GM19397 (cell line): ENCODE data around the gene AKT3.
"Not testable (repeated sequence)": the region's sequence is repeated elsewhere in the genome, so short reads cannot be mapped to it uniquely, and the experiment has no call there.

Experiments
- ATAC-seq: cut with Tn5 transposase; IDR thresholded peaks from one replicate; pipeline ENCODE4 v1.9.1; 2021; ENCODE audit warnings: mild to moderate bottlenecking, moderate library complexity; ENCODE audit not compliant: unreplicated experiment

Gene AKT3

DNA sequence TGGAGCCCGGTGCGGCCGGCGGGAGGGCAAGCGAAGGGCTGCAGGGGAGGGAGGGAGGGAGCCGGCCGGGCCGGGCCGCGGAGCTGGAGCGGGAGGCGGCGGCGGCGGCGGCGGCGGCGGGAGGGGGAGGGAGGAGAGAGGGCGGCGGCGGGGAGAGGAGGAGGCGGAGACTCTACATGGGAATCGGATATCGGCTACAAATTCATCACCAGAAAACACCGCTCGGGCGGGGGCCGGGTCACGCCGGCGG, at the start of gene AKT3:
AKT3 (minus strand) TSS at position 42 of the 250 bp plus-strand sequence. CDS start 7,073 bp downstream, outside the sequence.
- peak; percentile 57 for ATAC-seq

DNA sequence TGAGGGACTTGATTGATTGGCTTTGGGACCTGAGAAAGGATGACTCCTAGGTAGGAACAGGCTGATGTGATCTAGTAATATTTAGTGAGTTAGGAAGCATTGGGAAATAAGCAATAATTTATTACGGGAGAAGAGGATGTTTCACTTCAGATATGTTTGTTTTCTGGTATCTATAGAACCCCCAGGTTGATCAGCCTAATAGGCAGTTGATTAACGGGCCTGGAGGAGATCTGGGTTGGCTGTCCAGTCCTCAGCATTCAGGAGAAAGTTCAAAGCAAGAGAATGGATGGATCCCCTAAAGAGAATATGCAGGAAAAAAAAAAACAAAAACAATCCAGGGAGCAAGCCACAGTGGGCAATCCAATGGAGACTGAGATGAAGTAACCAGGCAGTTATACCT, 48.2 kb upstream of the AKT3 start:
- no peak for ATAC-seq

DNA sequence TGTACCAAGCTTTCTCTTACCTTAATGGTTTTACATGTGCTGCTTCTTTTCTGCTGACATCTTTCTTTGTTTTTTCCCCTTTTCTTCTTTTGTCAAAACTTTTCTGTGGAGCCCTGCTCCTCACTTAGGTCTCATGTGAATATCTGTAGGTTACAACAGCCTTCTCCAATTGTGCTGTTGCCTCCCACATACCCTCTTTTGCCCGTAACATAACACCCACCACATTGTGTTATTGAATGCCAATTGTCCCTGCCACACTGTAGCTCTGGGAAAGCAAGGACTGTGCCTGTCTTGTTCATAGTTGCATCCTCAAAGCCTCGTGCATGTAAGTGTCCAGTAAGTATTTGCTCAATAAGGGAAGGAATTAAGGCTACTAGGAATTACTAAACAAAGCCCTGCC, 46.3 kb upstream of the AKT3 start:
- ATAC-seq: no peak

DNA sequence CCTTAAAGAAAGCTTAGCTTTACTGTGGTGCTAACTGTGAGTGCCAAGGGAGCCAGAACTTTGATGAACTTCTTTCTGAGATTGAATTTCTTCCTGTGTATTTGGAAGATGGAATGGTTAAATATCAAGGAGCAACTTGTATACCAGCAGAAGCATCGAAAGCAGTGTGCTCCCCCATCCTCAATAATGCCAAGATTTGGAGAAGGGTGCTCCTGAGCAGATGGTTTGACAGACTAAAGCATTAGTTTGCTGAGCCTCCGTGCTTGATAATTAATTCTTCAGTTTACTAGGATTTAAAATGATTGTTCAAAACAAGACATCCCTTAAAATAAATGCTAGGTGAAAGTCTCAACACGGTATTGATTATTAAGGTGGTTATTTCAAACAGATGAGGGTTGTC, 42.4 kb upstream of the AKT3 start:
- ATAC-seq: no peak

DNA sequence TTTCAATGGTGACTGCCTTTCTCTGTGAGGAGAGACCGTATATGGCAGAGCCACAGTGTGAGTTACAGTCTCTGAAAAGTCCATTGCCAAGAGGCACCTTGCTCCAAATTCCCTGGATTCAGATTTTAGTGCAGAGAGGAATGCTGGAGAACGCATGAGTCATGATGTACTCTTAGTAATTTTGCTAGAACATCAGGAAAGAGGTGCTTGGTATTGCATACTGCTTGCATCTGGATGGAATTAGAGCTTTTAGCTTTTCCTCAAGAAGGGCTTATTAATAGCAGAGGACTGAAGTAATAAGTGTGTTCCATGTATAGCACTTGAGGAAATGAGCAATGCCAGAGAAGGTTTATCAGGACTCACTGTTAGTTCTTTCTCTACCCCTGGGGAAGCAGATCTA, 40.5 kb upstream of the AKT3 start:
- ATAC-seq: no peak

DNA sequence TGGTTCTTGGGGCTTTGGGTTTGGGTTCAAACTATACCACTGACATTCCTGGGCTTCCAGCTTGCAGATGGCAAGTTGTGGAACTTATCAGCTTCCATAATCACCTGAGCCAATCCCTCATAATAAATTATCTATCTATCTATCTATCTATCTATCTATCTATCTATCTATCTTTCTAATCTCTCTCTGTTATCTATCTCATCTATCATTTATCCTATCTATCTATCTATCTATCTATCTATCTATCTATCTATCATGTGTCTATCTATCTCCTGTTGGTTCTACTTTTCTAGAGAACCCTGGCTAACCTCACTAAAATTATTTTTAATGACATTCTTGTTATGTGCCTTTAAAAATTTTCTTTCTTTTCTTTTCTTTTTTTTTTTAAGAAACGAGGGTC, 35.8 kb upstream of the AKT3 start:
- no peak for ATAC-seq

DNA sequence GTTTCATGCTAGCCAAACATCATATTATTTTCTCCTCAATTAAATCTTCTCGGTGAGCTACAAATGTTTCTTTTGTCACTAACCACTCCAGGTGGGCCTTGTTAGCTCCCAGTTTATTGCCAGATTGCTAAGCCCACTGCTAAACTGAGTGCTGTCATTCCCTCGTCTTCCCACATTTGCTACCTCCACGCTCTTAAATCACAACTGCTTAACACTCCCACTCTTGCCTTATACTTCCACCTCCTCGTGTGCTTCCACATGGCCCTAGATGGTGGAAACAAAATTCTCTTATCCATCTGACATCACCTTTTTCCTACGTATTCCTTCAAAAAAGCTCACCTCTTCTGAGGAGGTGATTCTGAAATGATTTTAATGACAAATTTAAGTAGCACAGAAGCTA, 34.6 kb upstream of the AKT3 start:
- ATAC-seq: no peak

DNA sequence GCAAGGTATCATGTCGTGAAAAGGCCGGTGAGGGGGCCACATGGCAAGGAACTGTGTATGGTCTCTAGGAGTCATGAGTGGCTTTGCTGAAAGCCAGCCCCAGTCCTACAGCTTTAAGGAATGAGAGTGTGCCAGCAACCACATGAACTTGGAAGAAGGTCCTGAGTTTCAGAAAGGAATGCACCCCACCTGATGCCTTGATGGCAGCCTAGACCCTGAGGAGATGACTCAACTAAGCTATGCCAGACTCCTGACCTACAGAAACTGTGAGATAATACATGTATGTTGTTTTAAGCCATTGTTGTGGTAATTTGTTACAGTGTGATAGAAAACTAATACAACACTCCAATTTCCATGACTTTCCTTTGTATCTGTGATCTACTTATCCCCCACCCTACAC, 33.5 kb upstream of the AKT3 start:
- ATAC-seq: no peak

DNA sequence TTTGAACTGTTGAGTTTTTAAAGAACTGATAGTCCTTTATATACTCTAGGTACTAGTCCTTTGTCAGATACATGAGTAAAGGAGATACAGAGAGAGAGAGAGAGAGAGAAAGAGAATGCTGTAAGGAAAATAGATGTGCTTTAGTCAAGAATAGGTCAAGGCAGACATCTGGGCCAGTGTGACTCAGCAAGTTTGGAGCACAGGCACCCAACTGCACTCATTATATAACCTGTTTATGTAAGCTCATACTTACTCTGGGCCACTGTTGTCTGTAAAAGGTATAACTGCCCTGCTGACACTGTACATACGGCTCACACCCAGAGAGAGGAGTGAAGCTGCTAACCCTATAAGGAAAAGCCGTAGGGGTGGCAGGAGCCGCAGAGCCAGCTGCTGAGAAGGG, 32.2 kb upstream of the AKT3 start:
- ATAC-seq: no peak

DNA sequence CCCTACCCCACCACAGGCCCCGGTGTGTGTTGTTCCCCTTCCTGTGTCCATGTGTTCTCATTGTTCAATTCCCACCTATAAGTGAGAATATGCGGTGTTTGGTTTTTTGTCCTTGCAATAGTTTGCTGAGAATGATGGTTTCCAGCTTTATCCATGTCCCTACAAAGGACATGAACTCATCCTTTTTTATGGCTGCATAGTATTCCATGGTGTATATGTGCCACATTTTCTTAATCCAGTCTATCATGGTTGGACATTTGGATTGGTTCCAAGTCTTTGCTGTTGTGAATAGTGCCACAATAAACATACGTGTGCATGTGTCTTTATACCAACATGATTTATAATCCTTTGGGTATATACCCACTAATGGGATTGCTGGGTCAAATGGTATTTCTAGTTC, 27.0 kb upstream of the AKT3 start:
- not testable (repeated sequence) for ATAC-seq

DNA sequence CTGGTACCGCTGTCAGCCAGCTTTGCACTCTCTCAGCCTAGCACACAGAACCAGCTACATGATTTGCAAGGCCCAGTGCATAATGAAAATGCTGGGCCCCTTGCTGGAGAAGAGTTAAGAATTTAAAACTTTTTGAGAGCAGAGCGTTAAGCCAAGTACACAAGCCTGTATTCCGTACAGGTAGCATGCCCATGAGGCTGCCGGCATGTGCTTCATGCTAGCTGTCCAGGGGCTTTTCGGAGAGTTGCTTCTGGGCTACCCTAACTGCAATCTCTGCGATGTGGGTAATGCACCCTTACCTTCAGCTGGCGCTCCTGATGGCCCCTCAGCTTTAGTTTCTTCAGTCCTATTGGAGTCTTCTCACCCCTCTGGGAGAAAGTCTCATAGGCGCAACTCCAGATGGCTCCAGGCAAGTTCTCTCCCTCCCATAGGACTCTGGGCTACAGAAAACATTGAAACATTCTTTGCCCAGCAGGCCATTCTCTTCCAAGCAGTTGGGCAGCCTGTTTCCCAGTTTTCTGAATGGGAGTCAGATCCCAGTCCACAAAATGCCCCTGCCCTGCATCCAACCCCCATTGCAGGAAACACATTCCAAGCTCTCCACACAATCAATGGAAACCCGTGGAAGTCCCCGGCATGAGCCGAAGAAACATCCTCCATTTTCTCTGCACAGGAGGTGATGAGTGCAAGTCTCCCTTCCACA, 5.7 kb upstream of the AKT3 start:
- ATAC-seq: no peak

DNA sequence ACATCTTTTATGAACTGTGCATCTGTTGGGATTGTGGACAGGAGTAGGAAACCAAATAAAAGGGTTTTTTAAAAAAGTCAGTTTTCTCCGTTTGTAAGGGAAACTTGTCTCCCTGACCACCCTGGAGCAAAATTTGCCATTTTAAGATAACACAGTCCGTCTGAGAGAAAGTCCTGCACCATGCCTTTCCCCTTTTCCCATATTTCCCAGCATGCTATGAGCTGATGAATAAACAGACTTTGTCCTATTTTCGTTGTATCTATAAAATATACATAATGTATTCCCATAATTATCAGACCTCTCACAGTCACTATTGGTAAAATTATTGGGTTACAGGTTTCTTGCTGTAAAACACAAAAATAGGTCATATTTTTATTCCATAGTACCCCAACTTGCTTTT, 1.7 kb upstream of the AKT3 start:
- ATAC-seq: no peak

DNA sequence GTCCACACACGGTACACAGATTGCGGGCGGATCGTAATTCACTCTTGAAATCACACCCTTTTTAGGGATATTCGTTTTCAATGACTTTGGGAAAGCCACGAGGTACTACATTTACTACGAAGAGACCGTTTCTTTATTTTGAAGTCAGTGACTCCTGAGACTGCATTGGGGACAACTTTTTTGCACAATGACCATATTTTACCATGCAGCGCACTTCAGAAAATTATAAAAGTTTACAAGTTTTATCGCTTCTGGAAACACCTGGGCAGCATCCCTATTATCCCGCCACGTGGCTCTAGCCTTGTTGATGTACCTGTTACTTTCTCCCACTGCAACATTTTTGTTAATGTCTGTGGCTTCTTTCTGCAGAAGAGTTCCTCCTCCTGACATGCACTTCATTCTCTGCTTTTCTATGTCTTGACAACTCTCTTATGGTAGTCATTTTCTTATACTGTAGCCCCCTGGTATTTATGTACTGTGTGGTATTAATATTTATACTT, 1.3 kb upstream of the AKT3 start:
- no peak for ATAC-seq

DNA sequence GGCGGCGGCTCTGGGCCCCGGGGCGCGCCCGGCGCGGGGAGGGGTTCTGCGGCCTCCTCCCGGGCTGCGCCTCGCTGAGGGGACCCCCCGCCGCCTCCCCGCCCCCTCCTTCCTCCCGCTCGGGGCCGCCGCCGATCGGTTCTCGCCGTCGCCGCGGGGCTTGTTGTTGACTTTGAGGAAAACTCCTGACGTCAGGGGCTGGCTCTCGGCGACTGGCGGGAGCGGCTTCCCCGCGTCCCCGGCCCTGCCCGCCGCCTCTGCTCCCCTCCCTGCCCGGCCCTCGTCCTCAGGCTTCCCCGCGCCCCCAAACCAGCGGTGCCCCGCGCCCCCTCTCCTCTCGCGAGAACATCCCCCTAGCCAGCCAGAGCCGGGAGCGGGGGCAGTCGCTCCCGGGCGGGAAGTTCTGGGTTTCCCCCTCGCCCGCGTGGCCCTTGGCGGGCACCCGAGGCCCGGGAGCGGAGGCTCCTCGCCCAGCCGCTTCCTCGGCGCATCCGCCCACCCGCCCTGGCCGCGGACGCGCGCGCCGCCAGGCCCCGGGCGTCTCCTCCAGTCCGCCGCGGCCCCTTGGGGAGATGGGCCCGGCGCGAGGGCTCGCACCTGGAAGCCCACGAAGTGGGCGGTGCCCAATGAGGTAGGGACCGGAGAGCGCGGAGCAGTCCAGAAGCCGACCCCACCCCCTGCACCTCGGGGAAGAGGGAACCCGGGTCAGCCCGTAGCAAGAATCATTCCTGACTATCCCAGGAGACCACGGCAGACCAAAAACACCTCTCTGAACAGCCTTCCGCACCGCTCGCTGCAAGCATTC, 611 bp upstream of the AKT3 start:
- ATAC-seq: peak; percentile 47

DNA sequence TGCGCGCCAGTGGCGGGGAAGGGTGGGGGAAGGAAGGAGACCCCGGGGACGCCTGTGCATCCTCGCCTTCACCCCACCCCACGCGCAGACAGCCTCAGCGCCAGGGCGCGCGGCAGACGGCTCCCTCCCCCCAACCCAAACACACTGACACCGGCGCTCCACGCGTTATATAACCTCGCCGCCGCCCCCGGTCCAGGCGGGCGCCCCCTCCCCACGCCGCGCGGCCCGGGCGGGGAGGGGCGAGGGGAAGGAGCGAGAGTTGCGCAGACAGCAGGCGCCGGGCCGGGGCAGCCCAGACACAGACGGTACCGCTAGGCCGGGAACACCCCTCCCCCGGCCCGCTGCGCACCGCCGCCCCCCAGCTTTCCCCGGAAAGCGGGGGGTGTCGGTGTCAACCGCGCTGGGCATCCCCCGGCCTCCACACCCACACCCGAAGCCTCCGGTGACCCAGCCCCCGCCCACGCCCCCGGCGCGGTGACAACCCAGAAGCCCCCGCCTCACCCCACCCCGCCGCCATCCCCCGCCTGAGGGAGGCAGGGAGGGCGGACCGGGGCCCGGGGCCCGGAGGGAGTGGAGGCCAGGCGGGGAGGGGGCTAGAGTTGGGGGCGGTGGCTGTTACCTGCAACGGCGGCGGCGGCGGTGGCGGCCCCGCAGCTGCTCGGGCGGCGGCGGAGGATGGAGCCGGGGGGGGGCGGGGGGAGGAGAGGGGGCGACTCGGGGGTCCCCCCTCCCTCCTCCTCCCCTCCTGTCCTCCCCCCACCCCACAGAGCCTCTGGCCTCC, 432 bp downstream of the AKT3 start:
- ATAC-seq: peak; percentile 27

DNA sequence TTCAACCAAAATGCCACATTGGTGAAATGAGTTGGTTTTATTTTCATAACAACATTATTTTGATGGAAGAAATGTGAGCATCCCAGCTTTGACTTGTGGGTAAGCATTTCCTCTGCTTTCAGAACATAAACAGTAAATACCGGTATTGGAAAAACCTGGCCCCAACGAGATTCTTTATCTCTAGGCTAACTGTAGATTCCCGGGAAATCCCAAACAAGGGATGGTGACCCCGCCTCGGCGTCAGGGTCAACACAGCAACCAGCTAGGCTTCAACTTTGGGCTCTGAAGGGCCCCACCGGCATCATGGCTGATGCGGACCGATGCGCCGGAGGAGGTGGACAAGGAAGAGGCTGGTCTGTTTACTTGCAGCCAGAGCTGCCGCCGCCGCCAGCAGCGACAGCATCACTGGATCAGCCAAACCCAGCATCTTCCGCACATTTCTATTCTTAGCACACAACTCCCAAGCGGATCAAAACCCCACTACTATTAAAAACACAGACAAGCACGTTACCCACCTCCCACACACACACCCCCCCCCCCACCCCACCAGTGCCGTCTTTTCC, 1.1 kb downstream of the AKT3 start:
- peak; percentile 16 for ATAC-seq

DNA sequence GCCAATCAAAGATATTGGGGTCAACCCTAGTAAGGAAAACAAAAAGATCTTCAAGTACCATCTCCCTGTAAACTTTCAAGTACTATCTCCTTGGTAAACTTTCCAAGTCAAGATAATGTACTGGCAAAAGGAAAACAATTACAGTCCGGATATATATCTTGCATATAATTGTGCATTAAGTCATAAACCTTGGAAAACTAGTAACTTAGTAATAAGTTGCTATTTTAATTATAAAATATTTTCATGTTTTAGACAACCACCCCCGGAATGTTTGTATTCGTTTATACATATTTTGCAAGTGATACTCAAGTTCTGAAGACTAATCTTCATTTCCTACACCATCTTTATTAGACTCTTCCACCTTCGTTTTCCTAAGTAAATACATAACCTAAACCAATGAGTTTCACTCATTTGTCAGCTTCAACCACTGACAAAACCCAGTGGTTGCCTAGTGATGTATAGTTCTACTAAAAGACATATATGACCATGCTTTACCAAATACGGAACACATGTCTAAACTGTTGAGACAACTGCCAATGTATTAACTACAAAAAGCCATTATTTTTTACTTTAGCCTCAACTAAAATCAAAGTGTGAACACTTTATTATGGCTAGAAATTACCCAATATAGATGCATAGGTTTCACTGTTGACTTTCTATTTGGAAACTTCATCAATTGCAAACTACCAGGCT, 1.7 kb downstream of the AKT3 start:
- ATAC-seq: no peak

DNA sequence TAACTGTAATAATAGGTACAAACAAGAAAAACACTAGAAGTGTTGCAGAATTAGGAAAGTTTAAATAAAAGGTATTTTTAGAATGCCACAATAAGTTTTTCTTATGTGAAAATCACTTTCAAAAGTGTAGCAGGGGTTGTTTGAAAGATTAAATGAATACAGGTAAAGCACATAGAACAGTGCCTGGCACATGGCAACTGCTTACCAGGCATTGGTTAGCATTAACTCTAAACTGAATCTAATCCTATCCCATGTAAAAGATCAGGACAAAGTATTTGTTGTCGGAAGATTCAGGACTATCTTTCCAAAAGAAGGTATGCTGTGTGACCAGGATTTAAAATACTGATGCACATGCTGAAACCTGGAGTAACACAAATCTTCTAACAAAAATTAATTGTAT, 3.3 kb downstream of the AKT3 start:
- ATAC-seq: no peak

DNA sequence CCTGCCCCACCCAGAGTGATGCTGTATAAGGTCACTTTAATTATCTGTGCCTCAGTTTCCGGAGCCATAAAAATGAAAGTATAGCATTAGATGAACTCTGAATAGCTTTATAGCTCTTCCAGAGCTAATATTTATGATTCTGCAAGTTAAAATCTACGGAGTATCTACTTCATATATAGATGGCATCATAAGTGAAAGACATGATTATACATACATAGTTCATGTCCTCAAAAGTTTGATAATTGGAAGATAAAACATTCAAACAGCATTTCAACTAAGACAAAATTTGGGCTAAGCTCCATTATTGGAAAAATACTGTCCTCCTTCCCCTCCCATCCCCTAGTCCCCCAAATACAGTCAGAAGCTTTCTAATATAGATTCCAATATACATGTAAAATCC, 4.2 kb downstream of the AKT3 start:
- no peak for ATAC-seq

DNA sequence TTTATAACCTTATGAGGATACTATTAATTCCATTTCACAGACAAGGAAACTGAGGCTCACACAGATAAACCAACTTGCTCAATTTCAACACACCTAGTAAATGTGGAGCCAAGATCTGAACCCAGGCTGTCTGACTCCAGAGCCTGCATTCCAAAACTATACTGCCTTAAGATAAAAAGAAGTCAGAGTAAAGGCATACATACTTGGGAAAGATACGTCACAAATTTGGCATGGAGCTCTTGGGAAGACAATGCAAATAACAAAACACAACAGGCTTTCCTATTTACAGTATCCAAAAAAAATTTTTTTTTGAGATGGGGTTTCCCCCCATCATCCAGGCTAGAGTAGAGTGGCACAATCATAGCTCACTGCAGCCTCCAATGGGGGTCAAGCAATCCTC, 5.9 kb downstream of the AKT3 start:
- ATAC-seq: no peak

DNA sequence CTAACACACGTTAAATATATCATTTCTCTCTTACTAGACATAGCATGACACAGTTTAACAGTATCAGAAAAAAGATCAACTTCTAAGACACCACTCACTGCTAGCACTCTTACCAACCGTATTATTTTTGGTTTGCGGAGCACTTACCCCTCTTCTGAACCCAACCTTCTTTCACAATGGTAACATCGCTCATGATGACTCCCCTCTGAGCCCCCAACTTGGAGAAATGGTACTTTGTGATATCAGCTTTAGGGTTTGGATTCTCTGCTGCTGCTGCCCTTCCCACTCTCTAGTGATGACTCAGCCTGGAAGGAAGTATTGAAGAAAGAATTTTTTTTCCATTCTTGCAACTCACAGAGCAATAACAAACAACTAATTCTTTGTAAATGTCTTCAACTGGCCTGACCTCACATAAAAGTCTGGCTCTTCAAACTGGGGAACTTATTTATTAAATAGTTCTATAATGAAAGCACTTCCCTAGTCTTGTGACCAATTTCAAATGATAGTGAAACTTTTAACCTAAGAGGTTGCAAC, 7.0 kb downstream of the AKT3 start:
- ATAC-seq: no peak
